Ishikawa (cell line): Measurements from ENCODE around the gene PTPN1.

Experiments
- CEBPB ChIP-seq: IDR thresholded peaks from 2 replicates; pipeline ENCODE4 v1.6.1; 2012
- CREB1 ChIP-seq: IDR thresholded peaks from 2 replicates; pipeline ENCODE4 v1.6.1; 2012; ENCODE audit warnings: low read depth
- MAX ChIP-seq: IDR thresholded peaks from 2 replicates; pipeline ENCODE4 v1.6.1; 2012
- RAD21 ChIP-seq: IDR thresholded peaks from 2 replicates; pipeline ENCODE4 v1.6.1; 2012; ENCODE audit warnings: low read depth
- REST ChIP-seq: IDR thresholded peaks from 2 replicates; pipeline ENCODE4 v1.6.1; 2012; ENCODE audit warnings: low read depth, mild to moderate bottlenecking
- YY1 ChIP-seq: IDR thresholded peaks from 2 replicates; pipeline ENCODE4 v1.6.1; 2012; ENCODE audit warnings: low read depth
- ZBTB7A ChIP-seq: IDR thresholded peaks from 2 replicates; pipeline ENCODE4 v1.6.1; 2012; ENCODE audit warnings: low read depth

GRCh38 chr20:50543326-50543725, 33.1 kb downstream of the PTPN1 start:
- TF ChIP-seq MAX (no peak), REST (no peak), YY1 (no peak), CREB1 (no peak), RAD21 (no peak), ZBTB7A (no peak), CEBPB (no peak)
